HG02943 (cell line): ENCODE data around the gene ELMO1.

Experiments
- ATAC-seq: cut with Tn5 transposase; IDR thresholded peaks from one replicate; pipeline ENCODE4 v1.9.1; 2021; ENCODE audit warnings: mild to moderate bottlenecking, low read depth, moderate library complexity; ENCODE audit not compliant: unreplicated experiment

ELMO1 gene

DNA sequence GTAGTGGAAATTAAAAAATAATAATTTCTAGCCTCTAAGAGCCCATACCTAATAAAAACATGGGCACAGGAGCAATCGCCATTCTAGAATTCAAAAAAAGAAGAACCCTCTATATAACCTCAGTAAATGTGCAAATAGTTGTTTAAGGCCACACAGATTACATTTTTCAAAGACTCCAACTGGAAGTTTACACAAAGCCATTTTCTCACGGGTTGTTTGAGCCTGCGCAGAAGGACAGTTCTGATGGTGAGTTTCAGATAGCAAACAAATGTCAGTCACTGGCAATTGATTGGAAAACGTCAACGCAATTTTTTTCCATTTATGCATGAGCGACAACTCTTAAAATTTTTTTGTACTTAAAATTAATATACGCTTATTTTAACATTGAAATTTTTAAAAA lies 23.0 kb upstream of the ELMO1 start:
- no peak for ATAC-seq

DNA sequence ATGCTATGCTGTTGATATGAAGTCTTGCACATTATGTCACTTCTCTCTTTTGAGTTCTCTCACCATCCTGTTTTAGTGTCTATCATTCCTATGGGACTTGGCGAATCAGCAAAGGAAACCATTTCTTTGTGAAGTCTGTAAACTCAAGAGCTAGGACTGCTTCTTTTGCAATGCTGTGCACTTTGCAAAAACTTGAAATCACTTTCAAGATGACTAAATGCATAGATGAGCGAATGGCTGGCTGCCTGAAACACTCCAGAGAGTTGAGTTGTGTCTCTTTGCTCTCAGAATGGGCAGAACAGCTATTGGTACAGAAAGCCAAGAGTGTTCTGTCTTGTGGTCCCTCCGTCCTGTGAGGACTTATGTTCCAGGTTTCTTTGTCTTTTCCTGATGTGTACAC lies 18.3 kb upstream of the ELMO1 start:
- ATAC-seq: no peak

DNA sequence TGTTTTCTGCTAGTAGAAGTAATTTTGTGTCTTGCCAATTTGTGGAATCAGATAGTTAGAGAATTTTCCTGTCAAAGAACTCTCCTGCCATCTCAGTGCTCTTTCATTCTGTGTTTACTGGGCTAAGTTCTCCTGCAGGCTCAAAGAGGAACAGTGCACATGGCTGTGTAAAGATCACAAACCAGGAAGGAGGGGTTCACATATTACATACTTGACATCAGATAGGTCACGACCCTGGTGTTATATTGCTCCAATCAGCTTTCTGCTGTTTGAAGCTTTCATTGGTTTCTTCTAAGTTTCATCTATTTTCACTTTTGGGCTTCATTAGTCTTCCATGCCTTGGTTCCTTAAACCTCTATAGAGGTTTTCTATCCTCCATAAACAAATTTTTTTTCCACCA lies 13.5 kb upstream of the ELMO1 start:
- no peak for ATAC-seq

DNA sequence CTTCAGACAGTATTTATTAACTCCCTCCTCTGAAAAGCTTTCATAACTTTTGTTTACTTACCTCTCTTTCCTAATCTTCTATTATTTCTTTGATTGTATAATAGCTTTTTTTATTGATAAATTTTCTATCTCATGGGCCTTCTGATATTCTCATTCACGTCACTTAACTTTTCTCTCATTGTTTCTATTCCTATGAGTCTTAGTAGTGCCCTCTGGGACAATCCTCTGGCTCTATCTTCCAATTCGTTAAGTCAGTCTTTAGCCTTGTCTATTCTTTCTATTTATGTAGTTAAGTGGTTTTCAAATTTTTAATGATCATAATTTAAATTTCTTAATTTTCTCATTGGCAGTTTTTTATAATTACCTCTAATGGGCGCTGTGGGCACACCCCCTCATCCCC lies 6.4 kb upstream of the ELMO1 start:
- no peak for ATAC-seq

DNA sequence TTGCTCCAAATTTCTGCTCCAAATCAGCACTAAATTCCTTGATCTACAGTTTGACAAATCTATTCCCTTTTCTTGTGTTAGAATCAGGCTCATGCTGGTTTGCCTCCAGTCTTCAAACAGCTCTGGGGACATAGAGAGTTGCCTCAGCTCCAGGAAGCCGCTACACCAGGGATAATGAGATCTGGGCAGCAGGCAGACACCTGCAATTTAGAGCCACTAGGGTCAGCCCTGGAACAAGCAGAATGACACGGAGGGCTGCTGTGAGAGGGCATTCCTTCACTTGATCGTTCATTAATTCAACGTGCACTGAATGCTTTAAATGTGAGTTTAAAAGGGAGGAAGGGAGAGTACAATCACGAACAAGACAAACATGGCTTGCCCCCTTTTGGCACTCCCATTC lies 3.7 kb upstream of the ELMO1 start:
- no peak for ATAC-seq

DNA sequence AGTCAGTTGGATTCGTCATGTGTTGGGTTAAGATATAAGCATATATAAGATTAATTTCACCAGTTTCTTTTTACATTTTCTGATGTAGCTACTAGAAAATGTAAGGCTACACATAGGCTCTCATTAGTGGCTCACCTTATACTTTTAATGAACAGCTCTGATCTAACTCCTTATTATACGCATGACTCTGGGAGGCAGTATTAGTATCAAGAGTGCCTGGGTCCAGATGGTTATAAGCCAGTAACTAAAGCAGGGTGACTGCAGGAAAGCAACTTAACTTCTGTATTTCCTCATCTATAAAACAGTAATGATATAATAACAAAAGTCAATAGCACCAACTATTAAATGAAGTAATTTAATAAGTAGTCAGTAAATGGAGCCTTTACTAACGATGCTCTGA lies 1.4 kb upstream of the ELMO1 start:
- ATAC-seq: no peak

DNA sequence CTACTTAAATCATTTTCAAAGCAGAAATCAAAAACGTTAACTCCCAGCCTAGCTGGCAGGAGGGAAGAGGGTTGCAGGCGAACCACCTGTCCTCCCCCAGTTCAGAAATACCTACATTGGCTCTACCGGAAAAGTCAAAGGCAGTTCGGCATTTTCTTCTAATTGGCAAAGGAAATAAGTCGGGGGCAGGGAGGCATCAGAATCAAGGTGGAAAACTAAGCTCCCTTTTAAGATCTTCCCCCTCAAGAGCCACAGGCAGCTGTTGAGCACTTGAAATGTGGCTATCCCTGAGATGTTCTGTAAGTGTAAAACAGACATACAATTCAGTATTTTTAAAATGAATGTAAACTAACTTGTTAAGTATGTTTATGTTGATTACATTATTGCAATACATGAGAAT lies 957 bp upstream of the ELMO1 start:
- ATAC-seq: no peak

DNA sequence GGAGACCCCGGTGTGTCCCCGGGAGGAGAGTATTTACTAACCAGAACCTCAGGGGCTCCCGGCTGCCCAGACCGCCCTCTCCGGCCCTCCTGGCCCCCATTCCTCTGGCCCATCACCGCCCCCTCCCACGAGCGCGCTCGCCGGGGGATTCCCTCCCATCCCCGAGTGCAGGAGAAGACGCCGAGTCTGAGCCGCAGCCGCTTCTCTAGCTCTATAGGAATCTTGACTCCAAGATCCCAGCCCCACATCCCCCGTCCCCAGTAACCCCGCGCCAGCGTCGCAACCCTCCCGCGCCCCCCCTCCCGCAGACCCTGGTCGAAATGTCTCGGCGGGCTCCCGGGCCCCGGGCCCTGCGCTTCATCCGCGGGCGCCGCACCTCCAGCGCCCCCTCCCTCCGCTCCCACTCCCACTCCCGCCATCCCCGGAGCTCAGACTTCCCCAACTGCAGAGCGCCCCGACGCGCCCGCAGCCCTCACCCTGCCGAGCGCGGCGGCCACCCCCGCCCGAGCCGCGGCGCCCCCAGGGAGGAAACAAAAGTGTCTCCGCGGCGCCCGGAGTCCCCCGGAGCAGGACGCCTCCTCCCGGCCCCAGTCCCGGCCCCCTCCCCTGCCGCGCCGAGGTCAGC lies 541 bp downstream of the ELMO1 start:
- ATAC-seq: no peak

DNA sequence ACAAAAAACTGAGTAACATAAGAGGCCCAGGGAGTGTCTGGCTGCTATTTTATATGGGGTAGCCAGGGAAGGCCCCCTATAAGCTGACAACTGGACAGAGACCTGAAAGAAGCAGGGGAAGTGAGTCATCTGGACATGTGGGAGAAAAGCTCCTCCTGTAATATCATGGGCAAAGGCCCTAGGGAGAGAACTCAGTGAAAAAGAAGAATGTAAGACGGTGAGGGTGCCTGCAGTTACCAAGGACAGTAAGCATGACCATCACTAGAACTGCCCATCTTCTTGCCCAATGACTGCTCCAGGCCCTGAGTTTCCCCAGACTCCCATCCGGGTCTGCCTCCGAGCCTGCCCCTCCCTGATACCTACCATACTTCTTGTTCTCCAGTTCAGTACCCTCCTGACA lies 2.3 kb downstream of the ELMO1 start:
- ATAC-seq: no peak

DNA sequence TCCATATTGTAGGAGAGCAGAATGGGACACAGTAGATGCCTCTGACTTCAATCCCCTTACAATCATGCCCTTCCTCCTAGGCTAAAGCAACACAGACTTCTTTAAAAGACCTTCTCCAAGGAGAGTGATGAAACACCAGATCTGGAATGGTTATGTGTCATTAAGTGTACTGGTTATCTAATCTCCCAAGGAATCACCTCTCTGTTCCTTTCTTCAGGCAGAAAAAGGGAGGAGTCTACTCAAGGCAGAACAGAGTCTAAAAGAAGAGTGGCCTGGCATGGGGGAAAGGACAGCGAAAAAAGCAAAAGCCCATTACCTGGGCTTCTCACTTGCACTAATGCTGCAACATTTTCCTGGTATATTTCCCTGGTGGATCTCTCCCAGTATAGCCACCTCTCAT lies 2.9 kb downstream of the ELMO1 start:
- ATAC-seq: no peak

DNA sequence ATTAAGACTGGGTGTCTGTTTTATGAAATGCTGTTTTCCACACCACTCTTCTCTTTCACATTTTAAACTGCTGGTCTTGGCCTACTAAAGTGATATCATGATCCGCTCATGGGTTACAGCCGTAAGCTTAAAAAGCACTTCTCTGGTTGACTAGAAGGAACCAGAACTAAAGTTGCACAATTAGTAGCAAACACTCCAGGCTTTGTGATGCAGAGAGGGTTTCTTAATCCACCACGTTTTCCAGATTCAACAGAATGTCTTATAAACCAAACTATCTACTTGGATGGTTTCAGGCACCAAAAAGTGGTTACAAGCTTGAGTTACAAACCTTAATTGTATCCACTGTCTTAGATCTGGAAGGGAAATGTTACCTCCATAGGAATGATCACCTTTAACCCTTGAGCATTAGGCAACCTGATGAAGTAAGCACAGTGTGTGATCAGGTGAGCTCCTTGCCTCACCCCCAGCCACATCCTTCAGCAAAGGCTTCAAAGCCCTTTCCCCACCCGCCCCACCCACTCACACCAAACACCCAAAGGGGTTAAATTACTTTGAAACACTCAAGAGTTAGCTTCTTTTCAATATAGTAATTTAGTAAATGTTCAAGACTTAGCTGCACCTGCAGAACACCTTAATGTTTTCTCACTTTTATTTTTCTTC lies 3.5 kb downstream of the ELMO1 start:
- ATAC-seq: no peak

DNA sequence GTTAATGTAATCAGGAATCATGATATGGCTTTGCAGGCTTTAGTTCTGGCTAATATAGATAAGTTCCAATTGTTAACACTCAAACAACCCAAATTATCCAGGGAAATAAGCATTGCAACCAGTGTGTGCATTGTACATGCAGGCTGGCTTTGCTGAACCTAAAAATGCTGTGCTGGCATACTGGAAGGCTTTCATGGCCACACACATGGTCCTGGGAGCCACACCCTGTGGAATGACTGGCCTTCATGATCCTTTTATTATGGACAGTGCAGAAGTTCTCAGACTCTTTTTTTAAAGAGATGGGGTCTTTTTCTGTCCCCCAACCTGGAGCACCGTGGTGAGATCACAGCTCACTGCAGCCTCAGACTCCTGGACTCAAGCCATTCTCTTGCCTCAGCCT lies 5.0 kb downstream of the ELMO1 start:
- no peak for ATAC-seq

DNA sequence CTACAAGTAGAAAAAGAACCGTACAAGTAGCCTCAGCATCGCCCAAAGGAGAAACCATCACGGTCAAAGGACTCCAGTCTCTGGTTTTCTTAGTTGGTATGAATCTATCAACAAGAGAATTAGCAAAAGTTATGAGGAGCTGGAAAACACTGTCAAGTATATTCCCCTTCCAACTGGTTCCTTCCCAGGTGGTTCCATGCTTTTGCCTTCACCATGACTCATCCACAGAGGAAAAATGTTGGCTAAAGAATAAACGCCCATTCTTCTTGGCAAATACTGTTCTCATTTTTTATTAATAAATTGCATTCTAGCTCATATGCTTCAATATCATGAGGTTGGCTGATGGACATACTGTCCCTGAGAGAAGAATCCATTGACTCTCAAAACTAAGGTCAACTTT lies 6.4 kb downstream of the ELMO1 start:
- no peak for ATAC-seq

DNA sequence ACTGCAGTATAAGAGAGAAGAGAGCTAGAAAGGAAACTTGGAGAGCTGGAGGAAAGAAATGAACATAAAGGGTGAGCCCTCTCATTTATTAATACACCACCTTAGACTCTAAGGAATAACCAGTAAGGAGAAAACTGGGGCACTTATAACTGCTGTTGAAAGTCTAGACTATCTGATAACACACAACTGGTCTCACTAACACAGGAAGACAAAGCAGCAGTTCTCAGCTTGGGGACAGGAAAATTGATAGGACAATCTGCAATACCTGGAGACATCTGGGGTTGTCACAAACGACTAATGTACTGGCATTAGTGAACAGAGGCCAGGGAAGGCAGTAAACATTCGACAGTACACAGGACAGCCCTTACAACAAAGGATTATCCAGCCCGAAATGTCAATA lies 6.8 kb downstream of the ELMO1 start:
- no peak for ATAC-seq

DNA sequence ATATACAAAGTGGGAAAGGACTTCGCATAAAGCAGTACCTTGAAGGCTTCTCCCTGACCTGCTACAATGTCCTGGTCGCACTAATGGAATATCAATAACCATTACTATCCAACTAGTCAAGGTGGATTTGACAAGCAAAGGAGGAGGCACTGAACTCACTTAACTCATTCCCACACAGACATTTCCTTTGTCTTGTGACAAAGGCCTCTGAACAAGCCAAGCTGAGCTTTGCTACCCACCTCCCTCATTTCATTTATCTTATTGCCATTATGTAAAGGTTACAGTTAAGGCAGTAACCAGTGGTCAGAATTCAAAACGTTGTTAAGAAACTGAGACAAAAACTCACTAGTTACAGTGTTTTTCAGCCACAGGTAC lies 7.3 kb downstream of the ELMO1 start:
- ATAC-seq: no peak

DNA sequence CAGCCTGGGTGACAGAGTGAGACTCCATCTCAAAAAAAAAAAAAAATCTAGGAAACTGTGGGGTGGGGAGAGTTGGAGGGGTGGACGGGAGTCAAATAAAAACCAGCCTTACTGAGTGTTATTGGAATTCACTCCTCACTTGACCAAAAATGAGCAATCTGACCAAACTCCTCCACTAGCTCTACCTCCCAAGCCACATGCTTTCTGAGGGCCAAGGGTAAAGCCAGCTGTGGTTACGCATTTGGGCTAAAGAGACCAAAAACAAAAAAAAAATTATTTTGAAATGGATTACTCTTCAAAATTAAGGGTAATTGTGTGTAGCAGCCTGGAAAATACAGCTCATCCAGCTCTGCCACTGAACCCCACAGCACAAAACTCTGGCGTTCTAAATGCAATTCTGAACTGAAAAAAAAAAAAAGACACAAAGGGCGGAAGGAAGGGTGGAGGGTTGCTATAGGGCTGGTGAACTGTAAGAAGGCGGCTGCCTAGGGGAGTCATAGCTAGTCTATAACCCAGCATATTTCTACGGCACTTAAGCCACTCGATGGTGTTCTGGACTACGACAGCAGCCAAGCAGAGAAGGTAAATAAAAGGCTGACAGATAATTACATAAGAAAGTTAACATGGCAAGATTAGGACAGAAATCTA lies 7.8 kb downstream of the ELMO1 start:
- no peak for ATAC-seq

DNA sequence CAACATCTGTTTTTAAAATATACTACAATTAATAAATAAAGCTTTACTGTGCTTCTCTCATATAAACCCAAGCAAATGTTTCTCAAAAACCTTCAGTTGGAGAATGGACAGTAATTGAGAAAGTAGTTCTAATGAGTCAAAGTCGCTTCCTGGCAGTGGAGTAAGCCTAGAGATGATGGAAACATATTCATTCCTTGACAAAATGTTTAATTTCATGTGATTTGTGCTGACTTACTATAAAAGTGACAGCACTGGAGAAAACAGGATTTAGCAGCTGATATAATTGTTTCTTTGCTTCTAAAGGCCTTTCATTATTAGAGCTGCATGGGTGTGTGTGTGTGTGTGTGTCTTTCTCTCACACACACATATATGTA lies 9.0 kb downstream of the ELMO1 start:
- no peak for ATAC-seq

DNA sequence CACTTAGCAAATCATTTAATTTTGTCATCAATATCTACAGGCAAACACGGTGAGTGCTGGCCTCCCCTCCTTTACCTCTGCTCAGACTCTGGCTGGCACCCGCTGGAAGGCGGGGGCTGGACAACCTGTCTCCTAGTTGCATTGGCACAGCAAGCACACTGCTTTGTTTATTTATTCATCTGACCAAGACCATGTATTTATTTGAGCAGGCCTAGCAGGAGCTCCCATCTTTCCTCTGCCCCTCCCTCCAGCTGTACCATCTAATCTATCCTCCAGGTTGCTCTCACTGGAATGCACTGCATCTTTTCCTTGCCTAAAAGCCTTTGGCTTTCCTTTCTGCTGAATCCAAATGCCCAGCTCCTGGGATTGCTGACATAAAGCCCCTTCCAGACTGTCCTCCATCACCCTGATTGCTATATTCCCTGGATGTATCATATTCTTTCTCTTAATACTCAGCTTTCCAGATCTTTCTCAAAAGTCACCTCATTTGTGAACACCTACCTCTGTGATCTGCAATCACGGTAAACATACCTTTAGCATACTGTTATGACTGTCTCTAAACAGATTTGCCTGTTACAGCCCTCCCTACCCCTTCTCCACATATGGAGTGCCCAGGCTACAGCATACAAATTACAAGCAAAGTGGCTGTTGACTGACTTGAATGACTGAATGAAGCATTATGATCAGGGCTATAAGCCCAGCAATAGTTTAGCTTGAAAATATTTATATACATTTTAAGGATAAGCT lies 9.6 kb downstream of the ELMO1 start:
- ATAC-seq: no peak

DNA sequence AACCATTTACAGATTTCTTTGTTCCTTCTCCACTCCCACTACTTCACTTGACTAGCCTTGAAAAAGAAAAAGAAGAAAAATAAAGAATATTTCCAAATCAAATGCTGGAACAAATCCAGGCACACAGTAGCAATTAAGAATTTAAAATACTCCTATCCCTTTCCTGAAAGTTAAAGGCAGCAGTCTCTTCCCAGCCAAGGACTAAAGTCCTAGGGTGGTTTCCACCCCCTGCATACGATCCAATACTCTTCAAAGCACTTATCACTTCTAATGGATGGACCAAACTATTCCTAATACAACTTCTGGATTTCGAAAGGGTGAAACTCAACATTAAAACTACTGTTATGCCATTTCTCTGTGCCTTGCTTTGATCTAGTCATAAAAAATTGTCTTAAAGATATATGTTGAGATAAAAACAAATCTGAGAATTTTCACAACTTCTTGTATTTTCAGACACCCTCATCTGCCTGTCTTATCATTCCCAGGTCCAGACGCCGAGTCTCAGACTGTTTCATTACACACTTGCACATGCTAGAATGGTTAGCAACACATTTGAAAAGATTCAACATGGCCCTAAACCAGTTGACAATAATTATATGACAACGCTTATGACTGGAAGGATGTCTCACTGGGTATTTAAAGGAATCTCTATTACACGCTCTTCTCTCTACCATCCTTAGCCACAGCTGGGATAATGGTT lies 13.4 kb downstream of the ELMO1 start:
- ATAC-seq: no peak

DNA sequence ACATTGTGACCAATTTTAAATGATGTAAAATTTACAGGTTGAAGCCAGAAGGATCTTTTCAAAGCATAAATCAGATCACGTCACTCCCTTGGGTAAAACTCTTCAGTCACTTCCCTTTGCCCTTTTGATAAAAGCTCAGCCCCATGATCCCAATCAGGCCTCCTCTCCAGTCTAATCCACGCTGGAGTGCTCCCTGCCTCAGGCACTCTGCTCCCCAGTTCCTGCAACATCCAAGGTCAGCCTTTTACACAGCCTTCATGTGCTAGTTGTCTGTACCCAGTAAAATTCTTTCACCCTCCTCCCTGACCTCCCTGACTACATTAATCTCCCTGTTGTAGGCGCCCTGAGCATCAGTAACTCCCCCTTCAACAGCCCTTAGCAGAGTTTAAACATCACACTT lies 14.1 kb downstream of the ELMO1 start:
- no peak for ATAC-seq

DNA sequence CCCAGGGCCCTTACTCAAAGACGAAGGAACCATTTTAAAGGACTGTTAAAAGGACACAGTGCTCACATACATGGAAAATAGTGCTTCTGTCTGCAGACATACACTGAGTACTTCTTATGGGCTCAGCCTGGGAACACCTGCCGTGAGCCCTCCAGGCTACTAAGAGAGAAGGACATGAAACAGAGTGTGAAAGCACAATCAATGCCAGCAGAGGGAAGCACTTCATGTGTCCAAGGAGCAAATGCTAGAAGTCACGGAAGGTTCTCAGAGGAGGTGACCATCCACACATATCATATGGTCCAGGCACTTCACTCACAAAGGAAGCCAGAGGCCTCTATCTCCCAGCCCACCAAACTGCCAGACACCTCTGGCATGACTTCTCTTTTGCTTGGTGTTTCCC lies 15.5 kb downstream of the ELMO1 start:
- ATAC-seq: no peak
